OCI-LY3 (cell line): ENCODE measurements around the gene KIF5C.

Experiments used
- CTCF ChIP-seq: fragments of 200-600, 300-600 bp; sonication (generic); IDR thresholded peaks from 2 replicates; pipeline ENCODE4 v1.5.1; 2014; ENCODE audit warnings: antibody characterized with exemption, low read length, low read depth
- EZH2phosphoT487 ChIP-seq: fragments of 200-600 bp; shearing (Covaris generic); IDR thresholded peaks from 2 replicates; pipeline ENCODE4 v1.6.1; 2018; ENCODE audit warnings: antibody characterized with exemption, mixed run types, low read depth

DNA sequence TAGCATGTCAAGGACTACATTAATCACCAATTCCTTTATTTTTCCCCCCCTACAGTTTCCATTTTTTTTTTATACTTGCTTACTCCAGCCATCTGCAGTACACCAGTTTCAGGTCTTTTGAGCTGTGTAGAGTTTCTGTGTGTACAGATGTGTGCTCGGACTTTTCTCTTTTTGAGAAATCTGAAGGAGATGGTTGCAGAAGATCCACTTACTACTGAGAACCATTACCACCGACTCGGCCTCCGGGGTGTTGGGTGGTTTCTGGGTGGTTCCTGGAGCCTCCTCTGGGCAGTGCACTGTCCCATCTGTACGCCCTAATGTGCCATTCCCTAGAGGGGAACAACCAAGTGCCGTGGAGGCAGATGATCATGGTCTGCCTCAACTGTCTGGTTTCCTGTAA is 148.1 kb downstream of the KIF5C start:
- TF ChIP-seq CTCF (no peak), EZH2phosphoT487 (no peak)
